ENCODE measurements around the gene MCM3AP. TPM values are rescaled to one million over a fixed set of nuclear protein-coding genes. Genes with fewer than 3 reads are reported as not detected.

The MCM3AP gene
- total RNA-seq, 1 experiment from 2014 or later, result 140 TPM

DNA sequence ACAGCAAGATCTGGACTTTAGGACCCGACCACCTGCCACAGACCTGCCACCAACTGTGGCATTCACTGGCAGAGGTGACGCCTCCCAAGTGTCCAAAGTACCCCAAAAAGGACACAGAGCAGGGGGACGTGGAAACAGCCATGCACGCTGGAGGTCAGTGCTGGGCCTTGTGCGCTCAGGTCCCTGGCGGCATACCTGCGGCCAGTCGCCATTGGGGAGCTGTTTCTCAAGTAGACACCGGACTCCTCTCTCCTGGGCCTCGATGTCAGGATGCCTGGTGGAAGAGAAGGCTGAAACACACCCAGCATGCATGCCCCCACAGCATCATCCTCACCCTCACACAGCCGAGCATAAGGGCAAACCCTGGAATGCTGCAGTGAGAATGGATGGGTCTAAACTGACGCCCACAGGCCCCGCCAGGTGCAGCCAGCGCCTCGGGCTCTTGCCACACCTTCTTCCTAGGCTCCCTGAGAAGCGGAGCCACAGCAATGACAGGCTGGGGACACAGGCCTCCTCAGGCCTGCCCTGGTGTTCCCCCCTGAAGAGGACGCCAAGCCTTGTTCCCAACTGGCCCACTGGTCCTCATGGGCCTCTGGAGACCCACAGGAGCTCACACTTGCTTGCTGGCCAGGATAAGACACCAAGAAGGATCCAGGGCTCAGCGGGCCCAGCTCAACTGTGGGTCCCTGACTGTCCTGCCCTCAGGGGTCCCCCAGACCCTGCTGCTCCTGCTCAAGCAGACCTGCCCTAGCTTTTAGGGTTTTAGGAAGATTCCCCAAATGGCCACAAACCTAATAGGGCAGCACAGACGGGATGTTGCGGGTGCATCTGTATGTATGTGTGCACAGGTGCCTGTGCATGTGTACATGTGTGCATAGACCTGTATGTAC is 93.5 kb downstream of the MCM3AP start:
- Histone ChIP-seq H3K27me3 (ENCODE audit: low read length) (no peaks in the 10 kb centered on the region), H3K79me2 (ENCODE audit: low read length) (no peaks in the 10 kb centered on the region), H3K4me1 (ENCODE audit: insufficient read depth, low read length) (peaks cover 32% of the 10 kb centered on the region), H3K4me3 (ENCODE audit: low read length) (no peak overlapping the region), H3K9me2 (replicated peaks; ENCODE audit: low read length) (no peaks in the 10 kb centered on the region), H4K20me1 (ENCODE audit: low read length) (no peaks in the 10 kb centered on the region), H2AFZ (ENCODE audit: low read length) (no peak overlapping the region), H3K4me2 (ENCODE audit: low read length) (no peak overlapping the region), H3K27ac (ENCODE audit: low read length) (no peak overlapping the region), H3K9ac (ENCODE audit: low read length) (no peak overlapping the region), H3K9me3 (ENCODE audit: low read length) (no peaks in the 10 kb centered on the region), H3F3A (ENCODE audit: low read length, unreplicated experiment) (no peaks in the 10 kb centered on the region), H3K36me3 (ENCODE audit: low read depth, low read length) (peaks cover 4% of the 10 kb centered on the region; the same call in 1 of the 2 replicates)
- TF ChIP-seq, protein P1, sequence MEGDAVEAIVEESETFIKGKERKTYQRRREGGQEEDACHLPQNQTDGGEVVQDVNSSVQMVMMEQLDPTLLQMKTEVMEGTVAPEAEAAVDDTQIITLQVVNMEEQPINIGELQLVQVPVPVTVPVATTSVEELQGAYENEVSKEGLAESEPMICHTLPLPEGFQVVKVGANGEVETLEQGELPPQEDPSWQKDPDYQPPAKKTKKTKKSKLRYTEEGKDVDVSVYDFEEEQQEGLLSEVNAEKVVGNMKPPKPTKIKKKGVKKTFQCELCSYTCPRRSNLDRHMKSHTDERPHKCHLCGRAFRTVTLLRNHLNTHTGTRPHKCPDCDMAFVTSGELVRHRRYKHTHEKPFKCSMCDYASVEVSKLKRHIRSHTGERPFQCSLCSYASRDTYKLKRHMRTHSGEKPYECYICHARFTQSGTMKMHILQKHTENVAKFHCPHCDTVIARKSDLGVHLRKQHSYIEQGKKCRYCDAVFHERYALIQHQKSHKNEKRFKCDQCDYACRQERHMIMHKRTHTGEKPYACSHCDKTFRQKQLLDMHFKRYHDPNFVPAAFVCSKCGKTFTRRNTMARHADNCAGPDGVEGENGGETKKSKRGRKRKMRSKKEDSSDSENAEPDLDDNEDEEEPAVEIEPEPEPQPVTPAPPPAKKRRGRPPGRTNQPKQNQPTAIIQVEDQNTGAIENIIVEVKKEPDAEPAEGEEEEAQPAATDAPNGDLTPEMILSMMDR (conservative IDR thresholded peaks at IDR 0.05; ENCODE audit: low read depth, low read length), result no peak
- TF ChIP-seq EZH2phosphoT487 (IDR thresholded peaks at IDR 0.05; ENCODE audit: borderline replicate concordance, low read length) (no peak), EZH2 (IDR thresholded peaks at IDR 0.05; ENCODE audit: low read length, unreplicated experiment) (no peak)
- ChIA-PET POLR2A (ENCODE audit: unreplicated experiment) (interaction anchor here (0.6 kb wide), 1 partner anchor 14 kb away, joined by 3 read pairs; no protein-coding TSS in a partner anchor), CTCF (no interaction called here)
- BruUV-seq (replicated peaks), result no TSS peak
- no peak for ATAC-seq
- intact Hi-C loops (cut with micrococcal nuclease), result no loop called here
- DNase-seq, result no peak

DNA sequence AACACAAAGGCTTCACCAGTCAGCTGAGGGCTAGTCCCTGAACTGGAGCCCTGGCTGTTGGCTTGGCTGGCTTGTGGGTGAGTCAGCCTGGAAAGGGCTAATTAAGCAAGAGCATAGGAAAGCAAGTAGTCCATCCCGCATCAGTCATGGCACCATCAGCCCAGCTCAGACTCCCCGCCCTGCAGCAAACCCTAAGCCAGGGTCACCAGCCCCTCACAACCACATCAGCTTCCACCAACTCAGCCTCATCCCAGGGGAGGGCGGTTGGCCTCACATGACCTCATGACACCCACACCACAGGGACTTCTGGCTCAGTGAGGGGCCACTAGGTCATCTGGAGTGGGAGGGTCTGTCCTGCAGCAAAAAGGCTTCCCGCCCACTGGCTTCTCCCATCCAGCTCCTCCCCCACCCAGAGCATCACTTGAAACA is 94.1 kb downstream of the MCM3AP start:
- peaks cover 32% of the 10 kb centered on the region for H3K4me1 ChIP-seq (ENCODE audit: insufficient read depth, low read length)
- intact Hi-C loops (cut with micrococcal nuclease), result no loop called here
- no peak overlapping the region for H3K4me3 ChIP-seq (ENCODE audit: low read length)
- no peak overlapping the region for H3K9ac ChIP-seq (ENCODE audit: low read length)
- no peak overlapping the region for H3K4me2 ChIP-seq (ENCODE audit: low read length)
- ChIA-PET CTCF (interaction anchor here (1.1 kb wide), 1 partner anchor 218 kb away, joined by 5 read pairs; no protein-coding TSS in a partner anchor), POLR2A (ENCODE audit: unreplicated experiment) (no interaction called here)
- DNase-seq (peak; percentile 35), ATAC-seq (peak; percentile 61)
- no peak overlapping the region for H3K27ac ChIP-seq (ENCODE audit: low read length)
- BruUV-seq (replicated peaks), result no TSS peak
- H4K20me1 ChIP-seq (ENCODE audit: low read length), result no peaks in the 10 kb centered on the region
- H3K36me3 ChIP-seq (ENCODE audit: low read depth, low read length), result peaks cover 4% of the 10 kb centered on the region; the same call in 1 of the 2 replicates
- H3F3A ChIP-seq (ENCODE audit: low read length, unreplicated experiment), result no peaks in the 10 kb centered on the region
- no peaks in the 10 kb centered on the region for H3K27me3 ChIP-seq (ENCODE audit: low read length)
- no peaks in the 10 kb centered on the region for H3K79me2 ChIP-seq (ENCODE audit: low read length)
- no peaks in the 10 kb centered on the region for H3K9me2 ChIP-seq (replicated peaks; ENCODE audit: low read length)
- no peak overlapping the region for H2AFZ ChIP-seq (ENCODE audit: low read length)
- H3K9me3 ChIP-seq (ENCODE audit: low read length), result no peaks in the 10 kb centered on the region
- no peak for TF ChIP-seq EZH2phosphoT487 (IDR thresholded peaks at IDR 0.05; ENCODE audit: borderline replicate concordance, low read length)
- TF ChIP-seq EZH2 (IDR thresholded peaks at IDR 0.05; ENCODE audit: low read length, unreplicated experiment), result no peak
- TF ChIP-seq, protein P1 (conservative IDR thresholded peaks at IDR 0.05; ENCODE audit: low read depth, low read length), result no peak
